ENCODE results near the gene FLOT2.

GRCh38 chr17:28942925-28943324, 45.4 kb upstream of the FLOT2 start:
- no peak for TF ChIP-seq GATA2 (IDR thresholded peaks at IDR 0.05; ENCODE audit: low read depth, low read length)
- TF ChIP-seq GATA3 (IDR thresholded peaks at IDR 0.05; ENCODE audit: low read depth, low read length), result no peak
